Endodermal cell (in vitro differentiated cells): Measurements from ENCODE around the gene HMGCS2. TPM values are rescaled to one million over a fixed set of nuclear protein-coding genes. Genes with fewer than 3 reads are reported as not detected.
A peak's percentile ranks its signal among the peaks of the same experiment; 100 is the strongest.

ENCODE experiments used
- DNase-seq: peaks from one replicate; pipeline ENCODE4 v3.0.0-alpha.2; 2017
- H3K27ac ChIP-seq: 2 replicates; pipeline ENCODE4 v1.5.1; 2013; ENCODE audit warnings: mild to moderate bottlenecking, low read depth, low read length, moderate library complexity
- H3K27me3 ChIP-seq: 2 replicates; pipeline ENCODE4 v1.6.1; 2013; ENCODE audit warnings: mild to moderate bottlenecking, low read length, moderate library complexity; ENCODE audit not compliant: insufficient read depth, control insufficient read depth, poor library complexity, severe bottlenecking
- H3K36me3 ChIP-seq: 2 replicates; pipeline ENCODE4 v1.7.0; 2013; ENCODE audit warnings: mild to moderate bottlenecking, low read length, moderate library complexity; ENCODE audit not compliant: control insufficient read depth, insufficient read depth
- H3K4me1 ChIP-seq: one replicate; pipeline ENCODE4 v1.7.0; 2013; ENCODE audit warnings: low read length; ENCODE audit not compliant: control insufficient read depth, insufficient read depth
- H3K4me3 ChIP-seq: 2 replicates; pipeline ENCODE4 v1.5.1; 2013; ENCODE audit warnings: mild to moderate bottlenecking, low read length, moderate library complexity
- H3K9ac ChIP-seq: 2 replicates; pipeline ENCODE4 v1.6.1; 2013; ENCODE audit warnings: mild to moderate bottlenecking, low read length, moderate library complexity; ENCODE audit not compliant: poor library complexity, severe bottlenecking; ENCODE audit errors: extremely low read depth
- H3K9me3 ChIP-seq: 2 replicates; pipeline ENCODE4 v1.6.1; 2013; ENCODE audit warnings: mild to moderate bottlenecking, low read length, moderate library complexity; ENCODE audit not compliant: control insufficient read depth
- H3K27ac Mint-ChIP-seq: 2 replicates; pipeline ENCODE4 v1.8.0; 2020; ENCODE audit warnings: mixed read lengths
- H3K27me3 Mint-ChIP-seq: 2 replicates; pipeline ENCODE4 v1.8.0; 2021; ENCODE audit warnings: mild to moderate bottlenecking, mixed read lengths; ENCODE audit not compliant: insufficient read depth
- H3K36me3 Mint-ChIP-seq: 2 replicates; pipeline ENCODE4 v1.8.0; 2020; ENCODE audit warnings: low read depth, mixed read lengths
- H3K4me1 Mint-ChIP-seq: 2 replicates; pipeline ENCODE4 v1.8.0; 2020; ENCODE audit warnings: mixed read lengths
- H3K4me3 Mint-ChIP-seq: 2 replicates; pipeline ENCODE4 v1.8.0; 2020; ENCODE audit warnings: mild to moderate bottlenecking, moderate library complexity, mixed read lengths
- H3K9me3 Mint-ChIP-seq: 2 replicates; pipeline ENCODE4 v1.8.0; 2020; ENCODE audit warnings: mild to moderate bottlenecking, mixed read lengths
- CTCF ChIP-seq: fragments of 200-600 bp; sonication (generic); conservative IDR thresholded peaks from 2 replicates; pipeline ENCODE4 v1.5.0; 2021; ENCODE audit warnings: antibody characterized with exemption, mild to moderate bottlenecking
- WGBS, 2 experiments: methylation state at CpG; one replicate each; pipeline versions ENCODE4 v1.1.5 to v1.1.7; 2013; ENCODE audit warnings: missing lambda C conversion rate in 2 of 2, mixed read lengths in 1 of 2; ENCODE audit not compliant: insufficient coverage in 1 of 2, insufficient read length in 1 of 2; 5-methylcytosine and 5-hydroxymethylcytosine counted together
- total RNA-seq, 2 donors: library from RNA; stranded (reverse); fragmentation: NEBNext Ultra II Directional in 1 of 2; extraction: Animal tissue kit (Norgen Biotek cat#: 25700) in 1 of 2; gene quantifications; 2 replicates in 1 of 2; 3 replicates in 1 of 2; pipeline ENCODE4 v1.2.1, GENCODE V29; 2021

HMGCS2 gene
- total RNA-seq, 2 donors from 2014 or later: not detected

DNA sequence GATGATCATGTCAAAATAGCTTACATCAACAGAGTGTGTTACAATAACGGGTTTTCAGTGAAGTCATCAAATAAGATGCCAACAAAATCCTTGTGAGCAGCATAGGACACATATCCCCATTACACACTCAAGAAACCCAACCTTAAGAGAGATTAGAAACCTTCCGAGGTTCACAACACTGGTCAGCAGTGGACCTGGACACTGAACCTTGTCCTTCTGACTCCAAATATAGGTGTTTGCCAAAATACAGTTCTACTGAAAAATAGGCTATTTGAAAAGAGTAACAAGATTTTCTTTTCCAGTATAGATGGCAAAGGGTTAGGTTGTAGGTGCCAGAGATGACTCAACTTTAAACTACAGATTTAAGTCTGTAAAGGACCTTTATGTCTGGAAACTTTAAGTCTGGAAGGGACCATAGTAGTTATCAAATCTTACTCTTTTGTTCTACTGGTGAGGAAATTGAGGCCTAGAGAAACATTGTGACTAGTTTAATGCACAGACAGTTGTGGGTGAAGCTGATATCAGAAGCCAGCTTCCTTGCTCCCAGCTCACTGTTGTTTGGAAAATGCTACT is 43.4 kb upstream of the HMGCS2 start:
- Histone ChIP-seq H3K36me3 (no peaks in the 10 kb centered on the region), H3K4me3 (no peak overlapping the region), H3K27ac (no peak overlapping the region), H3K4me1 (no peaks in the 10 kb centered on the region), H3K27me3 (peaks cover 25% of the 10 kb centered on the region), H3K9me3 (no peaks in the 10 kb centered on the region), H3K9ac (no peak overlapping the region)
- no peak for TF ChIP-seq CTCF
- H3K4me3 Mint-ChIP-seq: no peak overlapping the region
- WGBS, 2 experiments: 90 to 93% methylated on average over 1 to 2 of the region's 2 CpGs
- peaks cover 14% of the 10 kb centered on the region for H3K27me3 Mint-ChIP-seq
- H3K4me1 Mint-ChIP-seq: peaks cover 4% of the 10 kb centered on the region
- H3K27ac Mint-ChIP-seq: no peak overlapping the region
- no peaks in the 10 kb centered on the region for H3K9me3 Mint-ChIP-seq
- H3K36me3 Mint-ChIP-seq: no peaks in the 10 kb centered on the region
- DNase-seq: no peak

- no peak for TF ChIP-seq CTCF
- H3K4me1 Mint-ChIP-seq: peaks cover 4% of the 10 kb centered on the region
These were observed 42.7 kb upstream of the HMGCS2 start, which contains the start of gene REG4 for GRCh38 chr1:119811387-119811786. REG4 (minus strand) TSS chr1:119811460; CDS start chr1:119808769, 2,691 bp downstream.

GRCh38 chr1:119808972-119809550 is 40.4 kb upstream of the HMGCS2 start:
- H3K9me3 ChIP-seq: no peaks in the 10 kb centered on the region
- Mint-ChIP-seq H3K27ac (no peak overlapping the region), H3K4me1 (peaks cover 4% of the 10 kb centered on the region), H3K36me3 (no peaks in the 10 kb centered on the region), H3K27me3 (peaks cover 16% of the 10 kb centered on the region), H3K9me3 (no peaks in the 10 kb centered on the region), H3K4me3 (no peak overlapping the region)
- H3K4me3 ChIP-seq: no peak overlapping the region
- peak; percentile 96 for TF ChIP-seq CTCF
- no peak overlapping the region for H3K9ac ChIP-seq
- no peaks in the 10 kb centered on the region for H3K36me3 ChIP-seq
- peak; percentile 83 for DNase-seq
- H3K4me1 ChIP-seq: no peaks in the 10 kb centered on the region
- peaks cover 37% of the 10 kb centered on the region for H3K27me3 ChIP-seq
- 7 to 9% methylated on average over 6 of the region's 6 CpGs for WGBS, 2 experiments
- no peak overlapping the region for H3K27ac ChIP-seq

More at GRCh38 chr1:119811387-119811786, 42.7 kb upstream of the HMGCS2 start, which contains the start of gene REG4:
- Mint-ChIP-seq H3K9me3 (no peaks in the 10 kb centered on the region), H3K27me3 (peaks cover 18% of the 10 kb centered on the region), H3K4me3 (no peak within 1 kb of the TSS), H3K27ac (no peak within 1 kb of the TSS), H3K36me3 (no peaks in the 10 kb centered on the region)
- Histone ChIP-seq H3K36me3 (no peaks in the 10 kb centered on the region), H3K4me1 (no peaks in the 10 kb centered on the region), H3K27me3 (peaks cover 30% of the 10 kb centered on the region), H3K9ac (no peak within 1 kb of the TSS), H3K4me3 (no peak within 1 kb of the TSS), H3K9me3 (no peaks in the 10 kb centered on the region), H3K27ac (no peak within 1 kb of the TSS)
- no peak for DNase-seq
- WGBS, 2 experiments: 90% methylated on average over 6 to 7 of the region's 7 CpGs
